ENCODE results near the gene KCNK1.
"Not testable (repeated sequence)": the region's sequence is repeated elsewhere in the genome, so short reads cannot be mapped to it uniquely, and the experiment has no call there.

KCNK1 gene

DNA sequence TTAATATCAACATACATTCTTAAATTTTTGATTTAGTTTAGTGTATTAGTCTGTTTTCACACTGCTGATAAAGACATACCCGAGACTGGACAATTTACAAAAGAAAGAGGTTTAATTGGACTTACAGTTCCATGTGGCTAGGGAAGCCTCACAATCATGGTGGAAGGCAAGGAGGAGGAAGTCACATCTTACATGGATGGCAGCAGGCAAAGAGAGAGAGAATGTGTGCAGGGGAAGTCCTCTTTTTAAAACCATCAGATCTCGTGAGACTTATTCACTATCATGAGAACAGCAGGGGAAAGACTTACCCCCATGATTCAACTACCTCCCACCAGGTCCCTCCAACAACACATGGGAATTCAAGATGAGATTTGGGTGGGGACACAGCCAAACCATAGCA, 56.5 kb downstream of the KCNK1 start:
- not testable (repeated sequence) for DNase-seq

DNA sequence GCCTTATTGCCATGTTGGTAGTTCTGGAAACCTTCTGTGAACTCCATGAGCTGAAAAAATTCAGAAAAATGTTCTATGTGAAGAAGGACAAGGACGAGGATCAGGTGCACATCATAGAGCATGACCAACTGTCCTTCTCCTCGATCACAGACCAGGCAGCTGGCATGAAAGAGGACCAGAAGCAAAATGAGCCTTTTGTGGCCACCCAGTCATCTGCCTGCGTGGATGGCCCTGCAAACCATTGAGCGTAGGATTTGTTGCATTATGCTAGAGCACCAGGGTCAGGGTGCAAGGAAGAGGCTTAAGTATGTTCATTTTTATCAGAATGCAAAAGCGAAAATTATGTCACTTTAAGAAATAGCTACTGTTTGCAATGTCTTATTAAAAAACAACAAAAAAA, 57.4 kb downstream of the KCNK1 start:
- no peak for DNase-seq

DNA sequence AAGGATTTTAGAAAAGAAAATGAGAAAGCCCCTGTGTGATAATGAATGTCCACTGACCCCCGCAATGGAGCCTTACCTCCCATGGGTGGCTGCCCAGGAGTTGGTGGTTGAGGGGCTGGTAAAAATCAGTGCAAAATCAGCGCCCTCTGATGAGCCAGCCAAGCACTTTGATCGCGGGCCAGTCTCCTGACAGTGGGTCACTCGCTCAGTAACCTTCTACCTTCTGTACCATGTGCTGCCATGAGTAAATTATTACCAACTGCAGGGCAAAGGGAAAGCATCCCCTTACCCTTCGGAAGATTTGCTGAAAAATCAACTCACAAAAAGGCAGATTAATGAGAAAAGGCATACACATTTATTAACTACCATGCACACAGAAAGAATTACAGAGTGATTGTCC, 58.8 kb downstream of the KCNK1 start:
- DNase-seq: no peak

DNA sequence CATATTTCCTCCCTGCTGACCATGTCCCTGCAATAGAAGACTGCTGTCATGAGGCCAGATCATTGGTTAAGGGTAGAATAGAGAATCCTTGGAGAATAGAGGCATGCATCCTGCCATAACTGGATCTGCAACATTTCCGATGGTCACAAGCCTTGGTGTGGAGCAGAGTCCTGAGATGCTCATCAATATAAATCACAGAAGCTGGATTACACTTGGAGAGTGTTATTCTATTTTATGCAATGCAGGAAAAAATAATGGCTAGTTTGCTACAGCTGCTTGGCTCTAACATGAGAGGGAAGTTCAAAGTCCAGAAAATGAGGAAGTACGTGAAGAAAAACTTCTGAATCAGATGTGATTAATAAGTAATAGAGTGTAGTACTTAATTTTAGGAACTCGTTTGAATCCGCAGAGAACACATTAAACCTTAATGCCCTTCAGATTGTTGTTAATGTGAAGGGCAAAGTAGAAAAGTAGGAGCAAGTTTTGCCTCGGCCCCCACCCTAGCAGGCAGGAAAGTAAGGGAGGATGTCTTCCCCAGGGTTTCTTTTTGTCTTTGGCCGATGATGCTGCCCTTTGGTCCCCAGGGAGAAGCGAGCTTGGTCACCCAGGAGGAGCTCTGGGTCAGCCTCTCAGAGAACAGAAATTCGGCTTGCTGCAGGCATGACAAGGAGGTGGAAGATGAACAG, 59.5 kb downstream of the KCNK1 start:
- no peak for DNase-seq

DNA sequence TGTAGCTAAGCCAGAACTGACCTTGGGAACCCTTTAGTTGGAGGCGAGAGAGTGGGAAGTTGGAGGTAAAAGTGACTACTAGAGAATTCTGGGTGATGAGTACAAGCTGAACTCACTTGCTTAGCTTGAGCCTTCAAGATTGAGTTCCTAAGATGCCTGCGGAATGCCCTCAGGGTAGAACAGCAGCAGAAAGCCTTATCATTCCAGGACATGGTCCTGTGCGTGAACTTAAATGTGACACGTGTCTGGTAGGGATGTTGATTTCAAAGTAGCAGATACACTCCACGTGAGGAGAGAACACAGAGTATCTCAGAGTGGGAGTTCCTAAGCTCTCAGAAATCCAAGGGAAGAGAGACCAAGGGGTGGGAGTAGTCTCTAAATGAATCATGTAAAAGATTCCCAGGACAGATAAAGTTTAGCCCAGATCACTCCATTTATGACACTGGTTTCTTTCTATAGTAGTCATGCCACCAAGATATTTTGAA, 60.1 kb downstream of the KCNK1 start:
- DNase-seq: no peak

DNA sequence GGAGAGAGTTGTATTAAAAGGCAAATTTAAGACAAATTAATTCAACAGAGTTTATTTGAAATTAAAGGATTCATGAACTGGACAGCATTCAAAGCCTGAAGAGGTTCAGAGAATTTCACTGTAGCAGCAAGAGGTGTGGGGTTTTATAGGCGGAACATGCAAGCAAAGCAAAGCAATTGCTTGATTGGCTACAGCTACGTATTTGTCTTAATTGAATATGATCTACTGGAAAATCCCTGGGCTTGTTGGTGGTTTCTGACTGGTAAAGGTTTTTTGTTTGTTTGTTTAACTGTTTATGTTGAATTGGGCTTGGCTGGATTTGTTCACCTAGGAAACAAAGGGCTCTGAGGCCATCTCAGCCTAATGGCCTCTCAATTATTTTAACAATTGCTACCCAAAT, 61.5 kb downstream of the KCNK1 start:
- DNase-seq: no peak

DNA sequence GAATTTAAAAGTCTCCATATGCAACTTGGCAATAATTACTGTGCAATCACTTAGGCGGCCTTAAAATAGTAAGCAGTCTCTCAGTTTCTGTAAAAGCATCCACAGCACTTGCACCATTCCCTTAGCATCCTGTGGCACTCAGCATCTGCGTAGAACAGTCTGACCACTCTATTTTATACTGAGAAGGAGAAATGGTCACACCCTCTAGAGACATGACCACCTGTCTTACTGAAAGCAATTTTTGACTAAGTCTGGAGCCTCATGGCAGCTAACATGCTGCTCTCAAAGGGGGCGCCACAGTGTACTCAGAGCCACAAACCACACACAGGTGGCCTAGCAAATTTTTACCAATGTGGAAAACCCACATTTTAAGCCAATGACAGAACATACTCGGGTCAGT, 62.0 kb downstream of the KCNK1 start:
- DNase-seq: no peak

DNA sequence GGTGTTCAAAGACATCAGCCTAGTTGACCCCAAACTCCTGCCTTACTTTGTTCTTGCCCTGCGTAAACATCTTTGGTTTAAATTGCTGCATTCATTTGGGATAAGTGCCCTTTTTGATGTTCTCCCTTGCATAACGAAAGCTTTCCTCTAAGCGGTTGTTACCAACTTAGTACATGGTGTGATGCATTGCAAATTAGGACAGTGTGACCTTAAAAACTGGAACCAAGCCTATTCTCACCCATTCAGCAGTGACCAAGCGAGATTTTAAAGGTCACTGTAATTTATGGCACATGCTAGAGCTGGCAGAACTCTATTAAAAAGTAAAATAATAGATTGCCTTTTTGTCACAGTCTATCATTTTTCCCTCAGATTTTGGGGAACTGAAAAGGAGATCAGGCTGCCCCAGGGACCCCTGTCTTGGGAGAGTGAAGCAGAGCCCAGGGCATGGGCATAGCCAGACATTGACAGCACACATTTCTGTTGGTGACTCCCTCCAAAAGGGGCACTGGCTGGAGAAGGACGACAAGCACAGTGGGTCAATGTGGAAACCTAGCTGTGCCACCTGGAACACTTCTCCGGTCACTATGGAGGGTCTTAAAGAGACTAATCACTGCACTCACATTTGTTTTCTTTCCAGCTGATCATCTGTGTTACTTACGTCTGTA, 63.9 kb downstream of the KCNK1 start:
- no peak for DNase-seq

DNA sequence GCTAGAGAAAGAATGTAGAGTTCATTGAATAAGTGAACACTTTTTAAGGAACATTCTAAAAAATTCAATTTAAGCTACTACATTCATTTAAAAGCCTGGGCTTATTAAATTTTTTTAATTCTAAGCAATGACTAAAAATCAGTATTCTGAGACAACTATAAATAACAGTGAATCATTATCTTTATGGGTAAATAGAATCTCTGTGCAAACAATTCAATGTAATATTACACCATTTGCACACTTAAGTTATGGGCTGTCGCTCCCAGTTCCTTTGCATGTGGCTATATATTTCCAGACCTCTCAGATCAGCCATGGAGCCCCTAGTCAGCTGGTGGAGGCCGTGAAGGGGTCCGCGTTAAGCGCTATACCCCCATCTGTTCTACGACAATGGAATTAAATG, 65.1 kb downstream of the KCNK1 start:
- DNase-seq: no peak

DNA sequence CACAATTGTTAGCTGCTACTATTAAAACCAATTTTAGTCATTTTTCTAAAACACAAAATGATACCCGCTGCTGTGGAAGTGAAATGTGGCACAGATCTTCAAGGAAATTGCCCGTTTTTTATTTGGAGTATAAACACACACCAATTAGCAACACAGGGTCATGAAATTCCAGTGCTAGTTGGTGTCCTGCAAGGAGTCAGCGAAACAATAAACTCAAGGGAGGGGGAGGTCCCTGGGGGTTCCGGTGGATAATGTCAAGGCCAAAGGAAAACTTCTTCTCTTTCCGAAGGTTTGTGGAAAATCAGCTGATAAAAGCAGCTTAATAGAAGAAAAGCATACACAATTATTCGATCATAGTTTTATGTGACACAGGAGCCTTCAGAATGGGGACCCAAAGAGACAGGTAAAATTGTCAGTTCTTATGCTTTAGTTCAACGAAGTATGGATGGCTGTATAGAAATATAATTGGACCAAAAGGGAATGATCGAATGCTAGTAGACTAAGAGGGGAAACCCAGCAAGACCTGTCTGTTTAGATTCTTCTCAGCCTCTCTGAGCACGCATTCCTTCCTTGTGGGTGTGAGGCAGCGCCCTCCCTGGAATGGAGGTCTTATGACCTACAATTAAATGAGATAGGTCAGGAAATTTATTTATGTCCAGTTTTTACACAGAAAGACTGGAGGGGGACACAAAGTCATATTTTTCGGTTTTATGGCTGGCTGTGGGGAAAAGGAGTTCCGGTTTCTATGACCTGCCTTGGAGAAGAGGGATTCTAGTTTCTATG, 65.9 kb downstream of the KCNK1 start:
- DNase-seq: no peak

DNA sequence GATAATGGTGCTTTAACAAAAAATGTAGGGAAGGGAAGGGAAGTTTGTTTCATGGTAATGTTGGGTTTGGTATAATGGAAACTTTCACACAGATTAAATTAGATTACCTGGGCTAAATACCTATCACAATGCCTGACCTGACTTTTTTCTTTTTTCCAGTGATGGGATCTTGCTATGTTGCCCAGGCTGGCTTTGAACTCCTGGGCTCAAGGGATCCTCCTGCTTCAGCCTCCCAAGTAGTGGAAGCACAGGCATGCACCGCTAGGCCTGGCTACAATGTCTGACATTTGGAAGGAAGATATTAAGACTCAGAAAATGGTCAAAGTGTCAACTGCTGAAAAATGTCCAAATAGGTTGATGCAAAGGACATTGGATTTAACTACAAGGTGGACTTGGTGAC, 67.4 kb downstream of the KCNK1 start:
- no peak for DNase-seq

DNA sequence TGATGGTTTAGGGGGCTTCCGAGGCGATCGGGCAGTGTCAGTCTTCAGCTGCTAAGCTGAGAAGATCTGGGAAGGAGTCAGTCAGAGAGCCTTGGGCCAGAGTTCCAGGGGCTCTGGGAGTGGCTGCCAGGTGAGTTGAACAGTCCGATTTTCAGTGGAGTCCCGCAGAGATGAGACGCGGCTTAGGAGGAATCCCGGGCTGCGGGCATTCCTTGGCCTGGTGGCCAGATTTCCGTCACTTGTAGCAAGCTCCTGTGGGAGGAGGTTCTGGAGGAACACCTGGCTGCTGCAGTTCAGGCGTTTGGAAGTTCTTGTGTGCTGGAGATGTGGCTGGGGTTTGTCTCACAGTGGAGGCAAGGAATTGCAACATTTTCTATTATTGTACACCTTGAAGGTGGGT, 72.7 kb downstream of the KCNK1 start:
- DNase-seq: not testable (repeated sequence)

DNA sequence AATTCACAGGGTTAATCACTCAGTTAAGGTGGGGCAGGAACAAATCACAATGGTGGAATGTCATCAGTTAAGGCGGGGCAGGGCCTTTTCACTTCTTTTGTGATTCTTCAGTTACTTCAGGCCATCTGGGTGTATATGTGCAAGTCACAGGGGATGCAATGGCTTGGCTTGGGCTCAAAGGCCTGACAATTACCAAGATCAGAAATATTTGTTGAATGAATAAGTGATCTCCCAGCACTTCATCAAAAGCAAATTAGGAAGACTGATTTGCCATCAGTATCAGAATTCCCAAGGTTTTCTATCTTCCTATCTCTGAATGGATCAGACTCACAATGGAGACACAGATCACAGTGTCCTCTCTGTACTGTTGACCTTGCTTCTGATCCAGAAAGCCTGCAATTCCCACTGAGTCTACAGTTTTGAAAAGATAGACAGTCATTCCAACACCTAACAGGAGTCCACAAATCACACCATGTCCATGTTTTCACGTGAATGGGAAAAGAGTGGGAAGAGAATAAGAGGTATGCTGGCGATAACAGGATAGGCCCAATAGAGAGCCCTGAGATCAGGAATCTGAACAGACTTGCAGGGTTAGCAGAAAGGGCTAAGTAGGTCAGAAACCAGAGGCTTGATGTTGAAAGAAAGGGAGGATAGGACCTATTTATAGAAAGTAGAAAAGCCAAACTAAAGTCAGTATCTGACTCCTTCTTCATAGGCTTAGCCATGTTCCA, 75.3 kb downstream of the KCNK1 start:
- DNase-seq: no peak

DNA sequence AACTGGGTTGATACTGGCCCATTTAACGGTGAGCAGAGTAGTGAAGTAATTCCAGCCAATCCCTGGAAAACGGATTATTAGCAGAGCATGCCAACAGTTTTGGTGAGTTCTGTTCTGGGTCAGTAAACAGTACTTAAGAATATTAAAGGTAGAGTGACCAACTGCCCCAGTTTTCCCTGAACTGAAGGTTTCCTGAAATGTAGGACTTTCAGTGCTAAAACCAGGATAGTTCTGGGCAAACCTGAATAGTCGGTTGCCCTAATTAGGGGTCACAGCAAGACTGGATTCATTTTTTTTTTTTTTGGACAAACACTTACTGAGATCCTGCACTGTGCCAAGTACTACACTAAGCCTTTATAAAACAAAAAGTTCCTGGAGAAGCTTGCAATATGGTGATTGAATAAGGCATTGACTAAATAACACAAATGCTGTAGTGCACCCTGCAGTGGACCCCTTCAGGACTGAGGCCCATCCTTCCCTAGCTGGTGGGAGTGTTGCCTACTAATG, 75.9 kb downstream of the KCNK1 start:
- no peak for DNase-seq

DNA sequence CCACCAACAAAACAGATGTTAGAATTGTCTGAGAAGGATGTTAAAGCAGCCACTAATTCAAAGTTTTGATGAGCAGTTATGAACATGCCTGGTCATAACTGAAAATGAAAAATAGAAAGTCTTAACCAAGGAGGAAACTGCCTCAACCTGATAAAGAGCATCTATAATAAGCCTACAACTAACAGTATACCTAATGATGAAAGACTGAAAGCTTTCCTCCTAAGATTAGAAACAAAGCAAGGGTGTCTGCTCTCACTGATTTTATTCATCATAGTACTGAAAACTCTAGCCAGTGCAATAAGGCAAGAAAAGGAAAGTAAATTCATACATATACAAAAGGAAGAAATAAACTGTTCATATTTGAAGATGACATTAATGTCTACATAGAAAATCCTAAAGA, 82.0 kb downstream of the KCNK1 start:
- DNase-seq: no peak

DNA sequence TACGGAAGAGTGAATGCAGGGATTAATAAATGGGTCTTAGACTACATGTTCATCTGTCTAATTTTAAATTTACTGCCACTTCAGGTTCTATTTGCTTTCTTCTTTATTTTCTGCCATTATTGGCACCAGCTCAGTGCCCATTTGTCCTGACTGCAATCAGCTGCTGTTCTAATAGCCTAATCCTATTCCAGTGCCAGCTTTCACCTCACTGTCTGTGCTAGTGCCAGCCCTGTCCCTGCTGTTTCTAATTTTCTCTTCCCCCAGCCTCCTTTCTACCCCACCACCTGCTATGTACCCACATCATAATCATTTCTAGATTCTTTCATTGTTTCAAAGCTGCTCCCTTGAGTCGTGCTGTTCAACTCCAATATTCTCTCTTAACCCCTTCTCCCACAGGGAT, 86.4 kb downstream of the KCNK1 start:
- no peak for DNase-seq

DNA sequence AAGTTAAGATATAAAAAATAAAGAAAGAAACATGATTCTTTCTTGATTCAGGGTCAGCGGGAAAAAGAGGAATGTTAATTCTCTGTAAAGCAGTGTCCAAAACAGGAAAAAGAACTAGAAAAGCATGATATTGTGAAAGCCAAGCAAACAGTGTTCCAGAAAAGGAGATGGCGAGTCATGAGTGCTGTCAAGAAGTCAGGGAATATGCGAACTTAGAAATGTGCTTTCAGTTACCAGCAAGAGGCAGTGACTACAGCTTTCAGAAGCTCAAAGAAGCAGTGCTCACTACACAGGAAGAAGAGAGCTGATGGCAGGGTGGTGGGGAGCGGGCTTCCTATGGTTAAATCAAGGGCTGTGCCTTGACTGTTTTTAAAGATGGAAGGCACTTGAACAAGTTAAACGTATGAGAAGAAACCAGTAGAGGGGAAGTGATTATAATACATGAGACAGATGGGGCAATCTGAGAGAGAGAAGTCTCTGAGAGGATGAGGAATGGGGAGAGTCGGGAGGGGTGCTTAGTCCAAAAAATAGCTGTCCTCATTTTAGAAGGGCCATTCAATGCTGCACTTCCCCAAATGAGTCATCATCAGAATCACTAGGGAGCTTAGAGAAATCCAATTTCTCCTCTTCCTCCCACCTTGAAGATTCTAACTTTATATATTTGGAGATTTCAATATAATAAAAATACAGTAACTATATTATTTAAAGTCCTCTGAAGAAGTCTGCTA, 90.4 kb downstream of the KCNK1 start:
- DNase-seq: no peak

DNA sequence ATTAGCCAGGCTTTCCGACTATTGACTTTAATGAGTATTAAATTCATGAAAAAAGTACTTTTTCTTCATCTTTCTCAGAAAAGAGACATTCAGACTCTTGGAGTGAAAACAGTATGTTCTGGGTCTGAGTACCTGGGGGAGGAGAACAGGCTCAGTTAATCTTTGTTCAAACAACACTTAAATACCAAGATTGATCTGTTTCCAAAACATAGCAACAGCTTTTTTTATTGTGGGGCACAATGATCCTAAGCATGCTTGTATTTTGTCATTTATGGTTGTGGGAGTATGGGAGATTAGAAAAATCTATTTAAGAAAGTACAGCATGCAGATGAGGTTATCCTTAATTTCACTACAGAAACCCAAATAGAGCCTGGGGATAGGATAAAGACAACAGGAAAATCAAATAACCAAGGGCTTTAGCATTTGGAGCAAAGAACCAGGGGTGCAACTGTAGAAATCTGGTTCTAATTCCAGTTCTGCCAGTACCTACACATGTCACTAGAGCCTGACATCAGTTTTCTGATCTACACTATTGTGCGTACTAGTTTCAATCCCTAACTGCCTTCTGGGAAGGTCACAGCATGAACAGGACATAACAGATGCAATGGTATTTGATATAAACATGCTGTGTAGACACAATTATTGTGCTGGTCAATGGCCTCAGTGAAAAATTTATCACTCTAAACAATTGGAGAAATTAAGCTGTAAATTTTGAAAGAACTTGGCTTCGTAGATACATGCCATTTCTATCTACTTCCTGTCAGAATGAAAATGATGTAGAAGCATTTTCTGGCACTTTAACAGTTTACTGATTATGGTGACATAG, 91.2 kb downstream of the KCNK1 start:
- DNase-seq: no peak

DNA sequence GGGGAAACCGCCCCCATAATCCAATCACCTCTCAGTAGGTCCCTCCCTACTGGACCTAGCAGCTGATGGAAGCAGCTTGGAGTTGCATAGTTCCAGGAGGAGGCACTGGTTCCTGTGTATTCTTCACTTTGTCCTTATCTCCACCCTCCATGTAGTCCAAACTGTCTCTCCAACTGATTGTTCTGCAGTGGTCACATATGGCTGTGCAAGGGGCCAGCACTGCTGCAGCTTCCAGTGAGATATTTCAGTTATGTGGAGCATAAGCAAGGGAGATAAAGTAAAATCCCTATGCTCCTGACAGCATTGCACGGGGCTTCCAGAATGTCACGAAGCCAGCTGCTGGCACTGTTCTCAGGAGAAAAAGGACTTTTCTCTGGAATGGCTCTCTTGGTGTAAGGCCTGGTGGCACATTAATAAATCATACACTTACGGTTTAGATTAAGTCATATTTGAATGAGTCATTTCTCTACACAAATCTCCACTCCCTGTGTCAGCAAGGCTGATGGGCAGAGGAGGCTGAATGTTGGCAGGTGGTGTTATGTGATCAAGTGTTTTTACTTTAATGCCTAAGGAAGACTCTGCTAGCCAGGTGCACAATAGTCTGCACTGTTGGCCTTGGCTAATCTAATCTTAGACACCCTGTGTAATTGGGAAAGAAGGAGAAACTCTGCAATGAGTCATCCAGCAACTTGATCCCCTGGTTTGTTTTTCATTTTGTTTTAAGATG, 93.4 kb downstream of the KCNK1 start:
- DNase-seq: no peak

DNA sequence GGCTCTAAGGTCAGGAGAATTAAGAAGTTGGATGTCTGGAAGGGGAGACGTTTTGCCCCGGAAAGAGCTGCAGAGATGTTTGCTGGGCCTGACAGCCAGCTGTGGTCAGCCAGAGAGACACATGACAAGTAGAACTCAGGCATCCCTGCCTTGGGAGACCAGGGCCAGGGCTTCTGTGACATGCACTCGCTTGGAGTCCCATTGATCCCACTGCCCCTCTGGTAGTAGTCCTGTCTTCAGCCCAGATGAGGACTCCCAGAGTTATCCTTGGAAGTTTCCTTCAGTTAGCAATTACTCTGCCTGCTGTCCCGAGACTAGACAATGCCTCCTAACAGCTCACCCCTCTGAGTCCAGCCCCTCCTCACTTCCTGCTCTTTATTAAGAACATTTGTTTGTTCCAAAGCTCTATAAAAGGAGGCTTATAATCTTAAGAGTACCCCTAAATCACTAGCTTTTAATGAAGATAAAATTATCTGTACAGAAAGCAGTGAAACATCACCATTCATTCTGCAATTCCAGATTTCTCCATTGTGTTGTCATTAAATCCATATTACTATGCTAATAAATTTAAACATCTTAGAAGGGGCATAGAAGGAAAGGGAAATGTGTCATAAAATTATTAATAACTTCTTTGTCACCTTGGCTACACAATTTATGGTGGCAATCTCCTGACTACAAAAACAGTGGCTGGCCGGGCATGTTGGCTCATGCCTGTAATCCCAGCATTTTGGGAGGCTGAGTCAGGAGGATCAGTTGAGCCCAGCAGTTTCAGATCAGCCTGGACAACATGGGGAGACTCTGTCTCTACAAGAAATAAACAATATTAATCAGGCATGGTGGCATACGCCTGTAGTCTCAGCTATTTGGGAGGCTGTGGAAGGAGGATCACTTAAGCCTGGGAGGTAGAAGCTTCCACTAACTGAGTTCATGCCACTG, 94.2 kb downstream of the KCNK1 start:
- no peak for DNase-seq

All from activated CD4-positive, CD25-positive, alpha-beta regulatory T cell treated with anti-CD3 and anti-CD28 coated beads, Interleukin-2, amount 50 U/mL, for 72 hours (primary cell).